ENCODE measurements around the gene PLXNB3.

PLXNB3 gene

DNA sequence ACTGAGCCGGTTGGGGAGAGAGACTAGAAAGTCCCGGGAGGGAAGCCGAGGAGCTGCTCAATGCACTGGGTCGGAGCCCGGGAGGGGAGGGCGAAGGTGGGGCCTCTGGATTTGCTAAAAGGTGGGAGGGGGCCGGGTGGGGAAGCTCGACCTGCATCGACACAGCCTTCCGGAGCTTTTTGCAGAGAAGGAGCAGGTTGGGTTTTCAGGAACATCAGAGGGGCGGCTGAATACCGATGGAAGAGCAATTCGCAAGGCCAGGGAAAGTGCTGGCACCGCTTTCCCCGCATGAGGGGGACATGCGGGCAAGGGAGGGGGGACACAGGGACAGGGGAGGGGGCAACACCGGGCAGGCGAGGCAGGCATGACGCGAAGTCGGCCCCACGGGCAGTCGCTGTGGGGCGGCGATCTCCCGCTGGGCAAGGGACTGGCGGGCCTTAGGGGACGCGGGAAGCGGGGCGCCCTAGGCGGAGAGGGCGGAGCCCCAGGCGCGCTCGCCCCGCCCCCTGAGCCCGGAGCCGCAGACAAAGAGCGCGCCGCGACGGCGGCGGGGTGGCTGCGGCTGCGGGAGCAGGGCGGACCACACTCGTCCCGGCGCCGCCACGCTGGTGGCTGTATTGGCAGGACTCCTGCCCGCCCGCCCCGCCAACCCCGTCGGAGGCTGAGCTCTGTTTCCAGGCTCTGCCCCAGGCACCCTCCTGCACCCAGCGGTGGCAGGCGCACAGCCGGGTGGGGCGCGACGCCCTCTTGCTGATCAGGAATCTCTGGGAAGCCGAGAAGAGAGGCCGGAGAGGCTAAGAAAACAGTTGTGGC is 54.7 kb downstream of the PLXNB3 start:
- DNase-seq = no peak

DNA sequence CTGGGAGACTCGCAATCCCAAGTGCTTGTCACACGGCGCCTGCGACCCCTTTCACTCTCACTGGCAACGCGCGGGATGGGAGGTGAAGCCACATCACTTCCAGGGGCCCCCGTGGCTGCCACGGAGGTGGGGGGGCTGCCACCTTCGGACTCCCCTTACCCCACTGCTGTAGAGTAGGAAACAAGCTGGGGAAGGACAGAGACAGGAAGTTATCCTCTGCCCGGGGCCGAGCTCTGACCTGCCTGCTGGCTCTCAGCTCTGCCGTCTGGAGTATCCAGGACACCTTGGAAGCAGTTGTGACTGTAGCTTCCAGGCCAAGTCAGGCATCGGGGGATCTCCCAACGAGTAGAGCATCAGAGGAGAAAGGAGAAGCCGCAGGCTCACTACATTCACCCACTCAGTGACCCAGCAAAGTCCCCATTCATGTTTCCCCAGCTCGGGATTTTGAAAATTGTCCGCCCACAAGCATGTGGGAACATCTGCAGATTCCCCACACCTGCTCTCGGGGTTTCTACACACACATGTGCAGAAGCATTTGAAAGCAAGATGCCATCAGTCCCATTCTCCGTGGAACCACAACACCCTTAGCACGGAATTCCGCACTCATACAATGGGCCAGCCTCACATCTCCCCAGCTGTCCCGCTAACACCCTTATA is 55.5 kb downstream of the PLXNB3 start:
- no peak for DNase-seq

DNA sequence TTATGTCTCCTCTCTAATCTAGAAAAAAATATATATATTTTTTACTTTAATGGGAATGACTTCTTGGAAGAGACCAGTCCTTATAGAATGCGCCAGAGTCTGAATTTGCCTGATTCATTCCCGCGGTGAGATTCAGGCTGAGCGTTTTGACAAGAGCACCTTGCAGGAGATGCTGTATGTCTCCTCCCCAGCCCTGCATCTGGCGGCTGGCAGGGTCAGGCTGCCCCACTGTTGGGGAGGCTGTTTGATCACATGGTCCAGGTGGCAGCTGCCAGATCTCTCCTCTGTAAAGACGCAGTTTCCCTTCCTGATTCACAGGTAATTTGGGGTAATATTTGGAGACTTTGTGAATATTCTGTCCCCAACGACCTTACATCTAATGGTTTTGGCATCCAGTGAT is 56.6 kb downstream of the PLXNB3 start:
- DNase-seq = no peak

DNA sequence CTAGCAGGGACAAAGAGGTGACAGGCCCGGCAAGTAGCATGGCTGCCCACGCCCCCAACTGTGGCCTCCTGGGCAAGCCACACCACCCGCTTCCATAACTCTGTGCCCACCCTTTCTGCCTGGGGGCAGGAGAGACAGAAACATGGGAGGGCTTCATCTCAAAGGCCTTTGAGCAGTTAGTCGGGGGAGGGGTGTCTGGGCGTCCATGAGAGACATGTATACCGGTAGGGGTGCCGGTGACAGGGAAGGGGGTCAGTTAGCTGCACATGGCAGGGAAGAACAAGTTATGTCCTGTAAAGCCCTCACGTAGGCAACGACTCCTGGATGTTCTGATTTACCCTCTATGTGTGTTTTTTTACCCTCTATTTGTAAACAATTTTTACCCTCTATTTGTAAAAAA is 57.0 kb downstream of the PLXNB3 start:
- no peak for DNase-seq

DNA sequence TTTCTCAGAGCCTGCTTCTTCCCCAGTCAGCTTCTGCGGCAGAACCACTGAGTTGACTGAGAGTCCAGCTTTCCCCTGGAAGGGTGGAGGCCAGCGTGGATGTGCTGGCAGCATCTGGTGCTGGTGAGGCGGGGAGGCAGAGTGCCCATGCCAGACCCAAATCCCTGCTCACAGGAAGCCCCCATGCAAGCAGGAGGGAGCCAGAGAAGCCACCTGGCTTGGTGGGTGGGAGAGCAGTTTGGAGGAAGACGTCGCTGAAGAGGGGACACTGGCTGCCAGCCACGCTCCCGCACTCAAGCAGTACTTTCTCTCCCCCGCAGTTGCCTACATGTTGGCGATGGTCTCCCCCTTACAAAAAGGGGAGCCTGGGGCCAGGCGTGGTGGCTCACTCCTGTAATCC is 60.3 kb downstream of the PLXNB3 start:
- DNase-seq = no peak

DNA sequence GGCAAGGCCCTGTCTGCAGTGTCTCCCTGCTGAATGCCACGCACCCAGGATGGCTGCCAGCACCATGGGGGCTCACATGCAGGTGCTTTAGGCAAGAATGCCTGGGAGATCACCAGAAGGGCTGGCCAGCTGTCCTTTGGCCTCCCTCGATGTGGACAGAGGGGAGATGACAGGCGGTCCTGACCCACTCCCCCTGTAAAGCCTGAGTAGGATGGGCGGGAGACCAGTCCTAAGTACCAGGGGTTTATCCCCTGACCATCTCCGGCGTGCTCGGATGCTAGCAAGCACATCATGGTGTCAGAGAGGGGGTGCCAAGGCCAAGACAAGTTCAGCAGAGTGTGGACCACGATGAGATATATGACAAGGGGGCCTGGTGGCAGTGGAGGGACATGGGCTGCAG is 61.0 kb downstream of the PLXNB3 start:
- DNase-seq = no peak

Data from hippocampal formation (tissue), 2 donors.